ENCODE data around the gene SMG5.

The SMG5 gene

GRCh38 chr1:156282479-156283222, at the start of gene SMG5:
SMG5 (minus strand) TSS chr1:156282825; CDS start chr1:156282680, 145 bp downstream.
- TF ChIP-seq REST (IDR thresholded peaks at IDR 0.05; ENCODE audit: low read depth) (no peak), TCF12 (IDR thresholded peaks at IDR 0.05; ENCODE audit: low read depth) (peak; percentile 83), EP300 (IDR thresholded peaks at IDR 0.05; ENCODE audit: borderline replicate concordance) (peak; percentile 50; the same call in 1 of the 2 replicates), EGR1 (IDR thresholded peaks at IDR 0.05) (peak; percentile 55; the same call in 1 of the 2 replicates), CEBPB (IDR thresholded peaks at IDR 0.05) (no peak), TAF1 (IDR thresholded peaks at IDR 0.05; ENCODE audit: low read depth) (peak; percentile 93), FOXM1 (IDR thresholded peaks at IDR 0.05; ENCODE audit: borderline replicate concordance, low read depth) (no peak), TEAD4 (IDR thresholded peaks at IDR 0.05) (0 out of 2 replicates have a peak, but pooled peaks have one; percentile 24), CREB1 (IDR thresholded peaks at IDR 0.05; ENCODE audit: low read depth) (no peak), ZBTB7A (IDR thresholded peaks at IDR 0.05; ENCODE audit: low read depth) (no peak), YY1 (IDR thresholded peaks at IDR 0.05; ENCODE audit: low read depth) (peak; percentile 97), USF1 (IDR thresholded peaks at IDR 0.05) (0 out of 2 replicates have a peak, but pooled peaks have one; percentile 7), MAX (IDR thresholded peaks at IDR 0.05) (peak; percentile 87), RAD21 (IDR thresholded peaks at IDR 0.05; ENCODE audit: low read depth) (no peak)

GRCh38 chr1:156320560-156320959, 37.9 kb upstream of the SMG5 start:
- TF ChIP-seq MAX (IDR thresholded peaks at IDR 0.05) = no peak
- no peak for TF ChIP-seq CEBPB (IDR thresholded peaks at IDR 0.05)
- no peak for TF ChIP-seq TCF12 (IDR thresholded peaks at IDR 0.05; ENCODE audit: low read depth)
- TF ChIP-seq EGR1 (IDR thresholded peaks at IDR 0.05) = no peak
- TF ChIP-seq TAF1 (IDR thresholded peaks at IDR 0.05; ENCODE audit: low read depth) = no peak
- no peak for TF ChIP-seq TEAD4 (IDR thresholded peaks at IDR 0.05)
- no peak for TF ChIP-seq NFIC (IDR thresholded peaks at IDR 0.05)
- no peak for TF ChIP-seq REST (IDR thresholded peaks at IDR 0.05; ENCODE audit: low read depth)
- TF ChIP-seq CREB1 (IDR thresholded peaks at IDR 0.05; ENCODE audit: low read depth) = no peak

- TF ChIP-seq RAD21 (IDR thresholded peaks at IDR 0.05; ENCODE audit: low read depth) = peak; percentile 22; the same call in 1 of the 2 replicates
- TF ChIP-seq ZBTB7A (IDR thresholded peaks at IDR 0.05; ENCODE audit: low read depth) = no peak
Measured at GRCh38 chr1:156319664-156320063, 37.0 kb upstream of the SMG5 start.

GRCh38 chr1:156316909-156317308, 34.3 kb upstream of the SMG5 start:
- TF ChIP-seq CREB1 (IDR thresholded peaks at IDR 0.05; ENCODE audit: low read depth) (no peak), EGR1 (IDR thresholded peaks at IDR 0.05) (no peak), CEBPB (IDR thresholded peaks at IDR 0.05) (no peak), NFIC (IDR thresholded peaks at IDR 0.05) (no peak), FOXM1 (IDR thresholded peaks at IDR 0.05; ENCODE audit: borderline replicate concordance, low read depth) (no peak), YY1 (IDR thresholded peaks at IDR 0.05; ENCODE audit: low read depth) (no peak), REST (IDR thresholded peaks at IDR 0.05; ENCODE audit: low read depth) (no peak), TEAD4 (IDR thresholded peaks at IDR 0.05) (no peak), MAX (IDR thresholded peaks at IDR 0.05) (no peak), TCF12 (IDR thresholded peaks at IDR 0.05; ENCODE audit: low read depth) (no peak), ZBTB7A (IDR thresholded peaks at IDR 0.05; ENCODE audit: low read depth) (no peak), USF1 (IDR thresholded peaks at IDR 0.05) (no peak), EP300 (IDR thresholded peaks at IDR 0.05; ENCODE audit: borderline replicate concordance) (no peak), RAD21 (IDR thresholded peaks at IDR 0.05; ENCODE audit: low read depth) (no peak), TAF1 (IDR thresholded peaks at IDR 0.05; ENCODE audit: low read depth) (no peak)

Data from Ishikawa (cell line).